Activated naive CD4-positive, alpha-beta T cell (primary cell): ENCODE results near the gene ILKAP.

Source experiments
- DNase-seq, 4 experiments: peaks; one replicate each; lab custom pipeline; 2025; lab: John Stamatoyannopoulos, UW

Gene ILKAP

GRCh38 chr2:238203094-238203972 lies at the start of gene ILKAP:
ILKAP (minus strand) TSS chr2:238203695; CDS start chr2:238203553, 142 bp downstream.
- DNase-seq: peak; percentile 70 to 91 (median 78)

- no peak for DNase-seq
These were observed 49.5 kb upstream of the ILKAP start for GRCh38 chr2:238252766-238253630.

GRCh38 chr2:238251986-238252385 lies 48.5 kb upstream of the ILKAP start:
- DNase-seq: no peak

- no peak for DNase-seq
These were observed 47.8 kb upstream of the ILKAP start for GRCh38 chr2:238251331-238251730.

- no peak for DNase-seq
These were observed 47.4 kb upstream of the ILKAP start for GRCh38 chr2:238250896-238251295.

GRCh38 chr2:238247841-238248453 lies 44.5 kb upstream of the ILKAP start:
- no peak for DNase-seq

GRCh38 chr2:238247002-238247822 lies 43.7 kb upstream of the ILKAP start:
- DNase-seq: no peak

GRCh38 chr2:238244151-238244550 lies 40.7 kb upstream of the ILKAP start:
- DNase-seq: no peak

GRCh38 chr2:238243496-238244076 lies 40.1 kb upstream of the ILKAP start:
- no peak for DNase-seq

GRCh38 chr2:238242731-238243495 lies 39.4 kb upstream of the ILKAP start:
- no peak for DNase-seq

GRCh38 chr2:238241970-238242369 lies 38.5 kb upstream of the ILKAP start:
- DNase-seq: no peak

GRCh38 chr2:238240757-238241711 lies 37.5 kb upstream of the ILKAP start:
- peak in 1 of 4 experiments; percentile 12 for DNase-seq

GRCh38 chr2:238239863-238240756 lies 36.6 kb upstream of the ILKAP start, which contains the start of gene HES6:
HES6 (minus strand) TSS chr2:238240038; CDS start chr2:238239905, 133 bp downstream.
- DNase-seq: peak; percentile 24 to 62 (median 32)

- DNase-seq: no peak
These were observed 36.0 kb upstream of the ILKAP start for GRCh38 chr2:238239543-238239862.

- peak in 1 of 4 experiments; percentile 50 for DNase-seq
These were observed 35.5 kb upstream of the ILKAP start for GRCh38 chr2:238238766-238239542.

GRCh38 chr2:238238311-238238765 lies 34.8 kb upstream of the ILKAP start:
- DNase-seq: no peak
